Left cardiac atrium (tissue), 4 donors: Measurements from ENCODE around the gene CYB5R3. TPM values are rescaled to one million over a fixed set of nuclear protein-coding genes. Genes with fewer than 3 reads are reported as not detected.
A peak's percentile ranks its signal among the peaks of the same experiment; 100 is the strongest.
"Not testable (repeated sequence)": the region's sequence is repeated elsewhere in the genome, so short reads cannot be mapped to it uniquely, and the experiment has no call there.

Source experiments
- ATAC-seq, 2 donors: fragments of 200-7000 bp; cut with Tn5 transposase; one replicate each; pipeline ENCODE4 v1.9.1; 2020; ENCODE audit warnings: mild to moderate bottlenecking in 2 of 2, moderate library complexity in 2 of 2
- DNase-seq: peaks from one replicate; pipeline ENCODE4 v3.0.0-alpha.2; 2020
- intact Hi-C, 2 donors: fragments of 100-400 bp; cut with DNase I; formaldehyde crosslinking; loops; one replicate each; pipeline versions ENCODE4 v1.14.1 to v1.15.1; 2022 to 2023
- total RNA-seq, 2 donors: library from RNA; stranded (reverse); fragmentation: NEBNext Ultra II Directional; extraction: Animal tissue kit (Norgen Biotek cat#: 25700); gene quantifications; one replicate each; pipeline ENCODE4 v1.2.1, GENCODE V29; 2021
- donor health status: DM: no; HTN: yes; CAD: no.
- donor health status: DM: no; HTN: yes; CAD: no; lungs with severe emphysema.
- donor health status: DM: yes; HTN: yes; CAD: no.
- donor health status: Dilated cardiomyopathy.

Gene CYB5R3
- total RNA-seq, 2 donors from 2014 or later: 295 to 306 TPM

GRCh38 chr22:42632096-42632495 lies 17.1 kb downstream of the CYB5R3 start:
- intact Hi-C loops: no loop called here
- peak in 1 of 2 donors; percentile 35 for ATAC-seq
- no peak for DNase-seq

GRCh38 chr22:42630901-42631602 lies 18.1 kb downstream of the CYB5R3 start:
- no peak for ATAC-seq
- intact Hi-C loops: no loop called here
- no peak for DNase-seq

GRCh38 chr22:42630211-42630610 lies 19.0 kb downstream of the CYB5R3 start:
- intact Hi-C loops: no loop called here
- DNase-seq (no peak), ATAC-seq (no peak)

- DNase-seq (peak; percentile 19), ATAC-seq (no peak)
- intact Hi-C loops: no loop called here
Observed at GRCh38 chr22:42627981-42628380, 21.2 kb downstream of the CYB5R3 start.

GRCh38 chr22:42626951-42627625 lies 22.1 kb downstream of the CYB5R3 start:
- no peak for DNase-seq
- intact Hi-C loops: no loop called here
- no peak for ATAC-seq

GRCh38 chr22:42626431-42626830 lies 22.8 kb downstream of the CYB5R3 start:
- no peak for DNase-seq
- intact Hi-C loops: no loop called here
- no peak for ATAC-seq

GRCh38 chr22:42625416-42625815 lies 23.8 kb downstream of the CYB5R3 start:
- intact Hi-C loops: no loop called here
- DNase-seq (no peak), ATAC-seq (no peak)

GRCh38 chr22:42624551-42625106 lies 24.6 kb downstream of the CYB5R3 start:
- DNase-seq (peak; percentile 23), ATAC-seq (no peak)
- intact Hi-C loops: no loop called here

- DNase-seq (peak; percentile 51), ATAC-seq (no peak)
- intact Hi-C loops: no loop called here
Observed at GRCh38 chr22:42623756-42624441, 25.3 kb downstream of the CYB5R3 start.

- intact Hi-C loops: no loop called here
- ATAC-seq (no peak), DNase-seq (peak; percentile 32)
Observed at GRCh38 chr22:42623301-42623751, 25.9 kb downstream of the CYB5R3 start.

- intact Hi-C loops: no loop called here
- DNase-seq (peak; percentile 16), ATAC-seq (no peak)
Observed at GRCh38 chr22:42622061-42622710, 27.0 kb downstream of the CYB5R3 start.

GRCh38 chr22:42621505-42622002 lies 27.6 kb downstream of the CYB5R3 start:
- intact Hi-C loops: no loop called here
- peak; percentile 79 for DNase-seq
- peak; percentile 62 to 75 for ATAC-seq

GRCh38 chr22:42620084-42620483 lies 29.1 kb downstream of the CYB5R3 start:
- DNase-seq: no peak
- intact Hi-C loops: no loop called here
- no peak for ATAC-seq

GRCh38 chr22:42619261-42620063 lies 29.7 kb downstream of the CYB5R3 start:
- intact Hi-C loops: no loop called here
- ATAC-seq: no peak
- no peak for DNase-seq

- intact Hi-C loops: no loop called here
- DNase-seq (no peak), ATAC-seq (no peak)
Observed at GRCh38 chr22:42617155-42617983, 31.8 kb downstream of the CYB5R3 start.

GRCh38 chr22:42615860-42616175 lies 33.4 kb downstream of the CYB5R3 start:
- intact Hi-C loops, DNase-seq: not testable (repeated sequence)
- ATAC-seq: peak in 1 of 2 donors; percentile 1

- DNase-seq (peak; percentile 91), ATAC-seq (peak; percentile 70 to 73)
- intact Hi-C loops: no loop called here
Observed at GRCh38 chr22:42615092-42615859, 33.9 kb downstream of the CYB5R3 start.
